Measurements from ENCODE around the gene CHST9.

- TF ChIP-seq, protein P1, sequence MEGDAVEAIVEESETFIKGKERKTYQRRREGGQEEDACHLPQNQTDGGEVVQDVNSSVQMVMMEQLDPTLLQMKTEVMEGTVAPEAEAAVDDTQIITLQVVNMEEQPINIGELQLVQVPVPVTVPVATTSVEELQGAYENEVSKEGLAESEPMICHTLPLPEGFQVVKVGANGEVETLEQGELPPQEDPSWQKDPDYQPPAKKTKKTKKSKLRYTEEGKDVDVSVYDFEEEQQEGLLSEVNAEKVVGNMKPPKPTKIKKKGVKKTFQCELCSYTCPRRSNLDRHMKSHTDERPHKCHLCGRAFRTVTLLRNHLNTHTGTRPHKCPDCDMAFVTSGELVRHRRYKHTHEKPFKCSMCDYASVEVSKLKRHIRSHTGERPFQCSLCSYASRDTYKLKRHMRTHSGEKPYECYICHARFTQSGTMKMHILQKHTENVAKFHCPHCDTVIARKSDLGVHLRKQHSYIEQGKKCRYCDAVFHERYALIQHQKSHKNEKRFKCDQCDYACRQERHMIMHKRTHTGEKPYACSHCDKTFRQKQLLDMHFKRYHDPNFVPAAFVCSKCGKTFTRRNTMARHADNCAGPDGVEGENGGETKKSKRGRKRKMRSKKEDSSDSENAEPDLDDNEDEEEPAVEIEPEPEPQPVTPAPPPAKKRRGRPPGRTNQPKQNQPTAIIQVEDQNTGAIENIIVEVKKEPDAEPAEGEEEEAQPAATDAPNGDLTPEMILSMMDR (IDR thresholded peaks at IDR 0.05 in 2 of 3, conservative IDR thresholded peaks at IDR 0.05 in 1 of 3; ENCODE audit: insufficient read depth in 2 of 3, low read depth in 1 of 3, low read length in 3 of 3) = no peak
- TF ChIP-seq BDP1 (IDR thresholded peaks at IDR 0.05; ENCODE audit: insufficient read depth, insufficient read length) = no peak
- no peak for TF ChIP-seq NFE2L1 (tag; IDR thresholded peaks at IDR 0.05; ENCODE audit: borderline replicate concordance, low read depth)
- TF ChIP-seq, protein P2, sequence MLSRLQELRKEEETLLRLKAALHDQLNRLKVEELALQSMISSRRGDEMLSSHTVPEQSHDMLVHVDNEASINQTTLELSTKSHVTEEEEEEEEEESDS (CRISPR knock-in tag; IDR thresholded peaks at IDR 0.05) = no peak
- TF ChIP-seq, protein P3, sequence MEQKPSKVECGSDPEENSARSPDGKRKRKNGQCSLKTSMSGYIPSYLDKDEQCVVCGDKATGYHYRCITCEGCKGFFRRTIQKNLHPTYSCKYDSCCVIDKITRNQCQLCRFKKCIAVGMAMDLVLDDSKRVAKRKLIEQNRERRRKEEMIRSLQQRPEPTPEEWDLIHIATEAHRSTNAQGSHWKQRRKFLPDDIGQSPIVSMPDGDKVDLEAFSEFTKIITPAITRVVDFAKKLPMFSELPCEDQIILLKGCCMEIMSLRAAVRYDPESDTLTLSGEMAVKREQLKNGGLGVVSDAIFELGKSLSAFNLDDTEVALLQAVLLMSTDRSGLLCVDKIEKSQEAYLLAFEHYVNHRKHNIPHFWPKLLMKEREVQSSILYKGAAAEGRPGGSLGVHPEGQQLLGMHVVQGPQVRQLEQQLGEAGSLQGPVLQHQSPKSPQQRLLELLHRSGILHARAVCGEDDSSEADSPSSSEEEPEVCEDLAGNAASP (IDR thresholded peaks at IDR 0.05) = no peak
- TF ChIP-seq TEAD4 (IDR thresholded peaks at IDR 0.05; ENCODE audit: low read length) = no peak
- TF ChIP-seq TEAD4 (CRISPR knock-in tag; IDR thresholded peaks at IDR 0.05; ENCODE audit: borderline replicate concordance) = no peak
- no peak for TF ChIP-seq TFAP4 (CRISPR knock-in tag; IDR thresholded peaks at IDR 0.05; ENCODE audit: borderline replicate concordance)
- TF ChIP-seq XRCC4 (IDR thresholded peaks at IDR 0.05; ENCODE audit: extremely low read depth, insufficient read depth, insufficient read length) = no peak
These were observed 21.3 kb upstream of the CHST9 start for GRCh38 chr18:27206411-27206810.
